HG02642 (cell line): Measurements from ENCODE around the gene C7orf33.
"Not testable (repeated sequence)": the region's sequence is repeated elsewhere in the genome, so short reads cannot be mapped to it uniquely, and the experiment has no call there.

Experiments
- ATAC-seq: cut with Tn5 transposase; IDR thresholded peaks from one replicate; pipeline ENCODE4 v1.9.1; 2021; ENCODE audit warnings: mild to moderate bottlenecking; ENCODE audit not compliant: unreplicated experiment, poor library complexity

The C7orf33 gene

DNA sequence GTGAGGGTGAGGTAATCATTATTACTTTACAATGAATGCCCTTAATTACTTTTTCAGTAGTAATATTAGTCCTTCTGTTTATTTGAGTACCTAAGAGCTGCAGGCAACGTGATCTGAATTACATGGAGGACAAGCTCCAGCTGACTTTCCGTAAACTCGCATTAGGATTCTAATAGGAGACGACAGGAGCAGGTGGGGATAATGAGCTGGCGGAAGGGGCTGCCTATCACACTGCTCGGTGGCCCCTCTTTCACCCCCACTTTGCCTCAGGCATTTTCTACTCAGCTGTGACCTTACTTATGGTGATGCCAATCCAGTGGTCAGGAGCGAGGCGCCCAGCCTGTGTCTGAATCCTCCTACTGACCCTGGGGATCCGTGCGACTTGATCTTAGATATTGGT lies at the start of gene C7orf33:
Gene C7orf33 (plus strand): TSS at position 296 of the 400 bp plus-strand sequence. CDS start 160 bp downstream, outside the sequence.
- no peak for ATAC-seq

DNA sequence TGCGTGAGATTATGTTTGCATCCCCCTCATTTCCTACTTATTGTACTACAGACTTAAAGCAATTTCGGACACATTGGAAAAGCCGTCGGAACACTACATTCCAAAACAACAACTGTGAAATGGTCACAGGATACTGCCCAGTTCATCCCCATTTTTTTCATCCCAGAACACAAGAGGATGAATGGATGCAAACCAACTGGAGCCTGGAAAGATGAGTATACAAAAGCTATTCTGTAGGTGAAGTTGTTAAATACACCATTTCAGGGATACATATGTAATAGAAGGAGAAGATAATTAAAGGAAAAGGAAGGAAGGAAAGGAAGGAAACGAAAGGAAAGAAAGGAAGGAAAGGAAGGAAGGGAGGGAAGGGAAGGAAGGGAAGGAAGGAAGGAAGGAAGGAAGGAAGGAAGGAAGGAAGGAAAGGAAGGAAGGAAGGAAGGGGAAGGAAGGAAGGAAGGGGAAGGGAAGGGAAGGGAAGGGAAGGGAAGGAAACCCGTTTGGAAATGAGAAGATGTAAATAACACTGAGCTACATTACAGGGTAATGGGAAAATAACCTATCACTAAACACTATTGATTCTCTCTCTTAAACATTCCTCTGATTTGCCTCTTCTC lies 48.6 kb upstream of the C7orf33 start:
- ATAC-seq, result no peak

- ATAC-seq, result no peak
These were observed 47.3 kb upstream of the C7orf33 start for GRCh38 chr7:148543302-148543701.

DNA sequence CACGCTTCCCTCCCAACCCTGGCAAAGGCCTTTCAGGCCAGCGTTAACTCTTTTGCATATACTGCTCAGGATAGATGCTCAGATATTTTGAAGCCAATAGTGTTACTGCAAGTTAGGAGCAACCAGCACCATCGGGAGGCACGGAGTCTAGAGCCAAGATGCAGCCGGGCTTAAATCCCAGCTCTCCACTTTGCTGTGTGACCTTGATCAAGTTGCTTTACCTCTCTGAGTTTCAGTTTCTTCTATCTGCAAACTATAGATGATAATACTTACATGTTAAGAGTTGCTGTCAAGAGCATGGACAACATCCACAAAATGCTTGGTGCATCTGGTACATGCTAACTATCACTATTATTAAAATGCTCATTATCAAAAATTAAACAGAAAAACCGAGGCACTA lies 45.4 kb upstream of the C7orf33 start:
- no peak for ATAC-seq

- ATAC-seq, result no peak
These were observed 44.6 kb upstream of the C7orf33 start for GRCh38 chr7:148545932-148546331.

GRCh38 chr7:148546857-148547256 lies 43.7 kb upstream of the C7orf33 start:
- ATAC-seq, result no peak

- ATAC-seq, result no peak
These were observed 42.6 kb upstream of the C7orf33 start for GRCh38 chr7:148547951-148548350.

GRCh38 chr7:148553979-148554378 lies 36.6 kb upstream of the C7orf33 start:
- ATAC-seq, result no peak

DNA sequence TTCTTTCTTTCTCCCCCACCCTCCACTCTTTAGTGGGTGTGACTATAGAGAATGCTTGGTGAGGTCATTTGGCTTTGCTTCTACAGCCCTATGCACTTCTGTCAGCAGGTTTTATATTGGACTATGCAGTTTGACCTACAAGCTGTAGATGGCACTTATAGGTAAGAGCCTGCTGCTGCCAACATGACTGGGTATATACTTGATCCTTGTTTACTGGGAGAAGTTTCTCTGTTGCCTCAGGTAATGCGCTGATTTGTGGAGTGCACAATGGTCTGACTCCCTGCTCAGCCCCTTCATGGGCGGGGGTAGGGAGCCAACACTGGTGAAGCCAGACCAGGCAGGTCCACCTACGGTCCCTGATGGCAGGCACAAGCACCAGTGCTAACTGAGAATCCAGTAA lies 33.7 kb upstream of the C7orf33 start:
- ATAC-seq, result no peak

DNA sequence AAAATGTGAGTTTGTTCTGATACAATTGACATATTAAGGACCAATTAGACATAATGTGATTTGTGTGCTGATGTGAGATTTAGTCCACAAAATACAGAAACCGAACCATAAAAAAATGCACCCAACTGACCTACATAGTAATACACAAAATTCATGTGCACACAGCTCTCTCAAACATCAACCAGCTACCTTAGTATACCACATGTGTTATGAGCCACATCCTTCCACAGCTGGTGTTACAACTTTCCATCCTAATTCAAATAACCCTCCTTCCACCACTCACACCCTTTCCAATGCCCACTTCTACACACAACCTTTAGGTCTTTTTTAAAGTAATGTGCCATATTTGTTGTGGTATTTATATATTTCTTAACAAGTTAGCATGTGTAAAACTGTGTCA lies 31.7 kb upstream of the C7orf33 start:
- no peak for ATAC-seq

DNA sequence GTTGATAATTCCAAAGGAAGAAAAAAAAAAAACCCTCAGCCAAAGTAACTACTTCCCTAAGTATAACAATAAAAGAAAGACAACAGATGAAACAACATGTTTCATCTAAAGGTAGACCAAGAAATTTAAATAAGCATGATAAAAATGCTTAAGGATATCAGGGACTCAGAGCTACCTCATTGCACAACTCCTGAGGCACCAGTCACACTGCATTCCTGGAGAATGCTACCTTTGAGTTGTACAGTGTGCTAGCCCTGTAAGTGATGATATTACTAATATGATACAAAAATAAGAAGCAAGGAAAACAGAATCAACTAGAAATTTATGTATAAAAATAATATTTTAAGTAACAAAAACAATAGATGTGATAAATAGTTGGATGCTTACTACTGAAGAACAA lies 29.5 kb upstream of the C7orf33 start:
- ATAC-seq, result no peak

- ATAC-seq, result peak; percentile 40
These were observed 26.8 kb upstream of the C7orf33 start for GRCh38 chr7:148563583-148564274.

GRCh38 chr7:148564275-148564951 lies 26.2 kb upstream of the C7orf33 start:
- peak; percentile 76 for ATAC-seq

DNA sequence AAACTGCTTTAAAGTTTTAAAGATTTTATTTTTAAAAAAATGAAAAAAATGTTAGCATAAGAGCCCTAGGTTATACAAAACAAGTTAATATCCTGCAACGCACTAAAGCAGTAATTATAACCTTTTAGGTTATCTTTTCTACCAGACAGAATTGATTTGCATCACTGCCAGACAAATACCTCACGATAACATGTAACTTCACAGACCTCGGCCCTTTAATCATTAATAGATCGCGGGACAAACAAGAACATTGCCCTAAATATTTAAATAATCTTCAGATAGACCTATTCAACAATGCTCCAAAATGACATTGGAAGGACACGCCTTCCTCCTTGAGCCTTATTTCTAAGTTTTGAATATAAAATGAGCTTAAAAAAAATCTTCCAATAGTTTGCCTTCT lies 23.8 kb upstream of the C7orf33 start:
- no peak for ATAC-seq

GRCh38 chr7:148567524-148567923 lies 23.0 kb upstream of the C7orf33 start:
- no peak for ATAC-seq

DNA sequence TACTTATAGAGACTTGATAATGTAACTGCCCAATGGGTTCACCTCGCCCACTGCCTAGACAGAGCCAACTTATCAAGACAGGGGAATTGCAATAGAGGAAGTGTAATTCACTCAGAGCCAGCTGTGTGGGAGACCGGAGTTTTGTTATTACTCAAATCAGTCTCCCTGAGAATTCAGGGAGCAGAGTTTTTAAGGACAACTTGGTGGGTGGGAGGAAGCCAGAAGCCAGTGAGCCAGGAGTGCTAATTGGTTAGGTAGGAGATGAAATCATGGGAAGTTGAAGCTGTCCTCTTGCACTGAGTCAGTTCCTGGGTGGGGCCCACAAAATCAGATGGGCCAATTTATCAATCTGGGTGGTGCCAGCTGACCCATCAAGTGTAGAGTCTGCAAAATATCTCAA lies 20.1 kb upstream of the C7orf33 start:
- no peak for ATAC-seq

- ATAC-seq, result not testable (repeated sequence)
These were observed 19.6 kb upstream of the C7orf33 start for GRCh38 chr7:148570973-148571372.

- no peak for ATAC-seq
These were observed 19.2 kb upstream of the C7orf33 start for GRCh38 chr7:148571381-148571780.

DNA sequence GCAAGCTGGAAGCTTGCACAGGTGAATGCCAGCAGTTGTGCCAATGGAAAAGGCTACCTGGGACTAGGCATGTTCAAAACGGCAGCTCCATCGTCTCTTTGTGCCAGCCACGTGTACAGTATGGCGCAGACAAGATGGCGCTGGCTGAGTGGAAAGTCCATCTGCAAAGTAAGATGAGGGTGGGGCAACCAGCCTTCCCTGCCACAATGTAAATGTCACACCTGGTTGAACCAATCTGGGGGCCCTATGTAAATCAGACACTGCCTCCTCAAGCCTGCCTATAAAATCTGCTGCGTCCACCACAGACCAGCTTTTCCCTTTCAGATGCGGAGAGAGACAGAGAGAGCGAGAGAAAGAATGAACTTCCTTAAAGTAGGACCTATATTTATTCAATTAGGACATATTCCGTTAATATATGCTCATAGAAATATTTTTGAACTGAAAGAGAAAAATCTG lies 18.5 kb upstream of the C7orf33 start:
- ATAC-seq, result no peak

GRCh38 chr7:148573581-148573980 lies 17.0 kb upstream of the C7orf33 start:
- ATAC-seq, result not testable (repeated sequence)

GRCh38 chr7:148575640-148576411 lies 14.7 kb upstream of the C7orf33 start:
- ATAC-seq, result peak; percentile 86
